ENCODE data around the gene RBMS1. TPM values are rescaled to one million over a fixed set of nuclear protein-coding genes. Genes with fewer than 3 reads are reported as not detected.

Gene RBMS1
- total RNA-seq, 1 experiment from 2014 or later, result 91.9 TPM

- intact Hi-C loops (cut with micrococcal nuclease; ENCODE audit: unreplicated experiment), result no loop called here
- BruUV-seq (replicated peaks), result no TSS peak
- no peaks in the 10 kb centered on the region for H3K36me3 Mint-ChIP-seq (ENCODE audit: insufficient read depth, unreplicated experiment)
- no peak overlapping the region for H3K27ac Mint-ChIP-seq (ENCODE audit: unreplicated experiment)
- H3K36me3 ChIP-seq (ENCODE audit: control insufficient read depth, insufficient read depth, low read length), result no peaks in the 10 kb centered on the region
- no peaks in the 10 kb centered on the region for H3K4me1 Mint-ChIP-seq (ENCODE audit: low read depth, unreplicated experiment)
- no peak for TF ChIP-seq CTCF (IDR thresholded peaks at IDR 0.05; ENCODE audit: insufficient read depth in 1 of 2, low read depth in 1 of 2, low read length in 1 of 2, severe bottlenecking in 1 of 2, unreplicated experiment in 1 of 2)
- H3K9me3 Mint-ChIP-seq (ENCODE audit: unreplicated experiment), result no peaks in the 10 kb centered on the region
- no peak overlapping the region for H3K4me3 ChIP-seq (ENCODE audit: low read depth, low read length)
- no peak overlapping the region for H3K4me3 Mint-ChIP-seq (ENCODE audit: unreplicated experiment)
- no peaks in the 10 kb centered on the region for H3K4me1 ChIP-seq
- ChIA-PET CTCF (no interaction called here), POLR2A (interaction anchor here (0.5 kb wide), 1 partner anchor 261 kb away, joined by 4 read pairs; no protein-coding TSS in a partner anchor)
- no peak for DNase-seq
- H3K27me3 ChIP-seq (replicated peaks; ENCODE audit: control insufficient read depth, insufficient read depth, low read length), result no peaks in the 10 kb centered on the region
- H3K9me3 ChIP-seq, result no peaks in the 10 kb centered on the region
- no peaks in the 10 kb centered on the region for H3K27me3 Mint-ChIP-seq (ENCODE audit: insufficient read depth, unreplicated experiment)
These were observed 8.9 kb upstream of the RBMS1 start for GRCh38 chr2:160502478-160502877.

- DNase-seq, result no peak
- ChIA-PET POLR2A (no interaction called here), CTCF (no interaction called here)
- H3K27me3 Mint-ChIP-seq (ENCODE audit: insufficient read depth, unreplicated experiment), result peaks cover 3% of the 10 kb centered on the region
- no peak for TF ChIP-seq CTCF (IDR thresholded peaks at IDR 0.05; ENCODE audit: insufficient read depth in 1 of 2, low read depth in 1 of 2, low read length in 1 of 2, severe bottlenecking in 1 of 2, unreplicated experiment in 1 of 2)
- Histone ChIP-seq H3K27me3 (replicated peaks; ENCODE audit: control insufficient read depth, insufficient read depth, low read length) (no peaks in the 10 kb centered on the region), H3K9me3 (no peaks in the 10 kb centered on the region), H3K4me1 (no peaks in the 10 kb centered on the region), H3K36me3 (ENCODE audit: control insufficient read depth, insufficient read depth, low read length) (no peaks in the 10 kb centered on the region), H3K4me3 (ENCODE audit: low read depth, low read length) (no peak overlapping the region)
- no peaks in the 10 kb centered on the region for H3K36me3 Mint-ChIP-seq (ENCODE audit: insufficient read depth, unreplicated experiment)
- H3K27ac Mint-ChIP-seq (ENCODE audit: unreplicated experiment), result no peak overlapping the region
- no TSS peak for BruUV-seq (replicated peaks)
- no peaks in the 10 kb centered on the region for H3K4me1 Mint-ChIP-seq (ENCODE audit: low read depth, unreplicated experiment)
- H3K4me3 Mint-ChIP-seq (ENCODE audit: unreplicated experiment), result no peak overlapping the region
- intact Hi-C loops (cut with micrococcal nuclease; ENCODE audit: unreplicated experiment), result no loop called here
- no peaks in the 10 kb centered on the region for H3K9me3 Mint-ChIP-seq (ENCODE audit: unreplicated experiment)
These were observed 7.8 kb upstream of the RBMS1 start for GRCh38 chr2:160501370-160501769.

GRCh38 chr2:160499865-160500264, 6.3 kb upstream of the RBMS1 start:
- POLR2A ChIA-PET, result no interaction called here
- DNase-seq, result no peak
- Histone ChIP-seq H3K27me3 (replicated peaks; ENCODE audit: control insufficient read depth, insufficient read depth, low read length) (no peaks in the 10 kb centered on the region), H3K4me3 (ENCODE audit: low read depth, low read length) (no peak overlapping the region), H3K4me1 (no peaks in the 10 kb centered on the region), H3K9me3 (no peaks in the 10 kb centered on the region), H3K36me3 (ENCODE audit: control insufficient read depth, insufficient read depth, low read length) (no peaks in the 10 kb centered on the region)
- no peaks in the 10 kb centered on the region for H3K4me1 Mint-ChIP-seq (ENCODE audit: low read depth, unreplicated experiment)
- TF ChIP-seq CTCF (IDR thresholded peaks at IDR 0.05; ENCODE audit: insufficient read depth in 1 of 2, low read depth in 1 of 2, low read length in 1 of 2, severe bottlenecking in 1 of 2, unreplicated experiment in 1 of 2), result no peak
- intact Hi-C loops (cut with micrococcal nuclease; ENCODE audit: unreplicated experiment), result no loop called here
- no peak overlapping the region for H3K4me3 Mint-ChIP-seq (ENCODE audit: unreplicated experiment)
- no TSS peak for BruUV-seq (replicated peaks)
- no peaks in the 10 kb centered on the region for H3K36me3 Mint-ChIP-seq (ENCODE audit: insufficient read depth, unreplicated experiment)
- CTCF ChIA-PET, result no interaction called here
- H3K9me3 Mint-ChIP-seq (ENCODE audit: unreplicated experiment), result no peaks in the 10 kb centered on the region
- H3K27me3 Mint-ChIP-seq (ENCODE audit: insufficient read depth, unreplicated experiment), result peaks cover 3% of the 10 kb centered on the region
- no peak overlapping the region for H3K27ac Mint-ChIP-seq (ENCODE audit: unreplicated experiment)
